ENCODE measurements around the gene GMDS. TPM values are rescaled to one million over a fixed set of nuclear protein-coding genes. Genes with fewer than 3 reads are reported as not detected.

The GMDS gene
- total and polyA plus RNA-seq, 2 donors (not counting 3 experiments of a cell fraction or from before 2014, with no cell fraction given): 9.8 to 23.5 TPM

DNA sequence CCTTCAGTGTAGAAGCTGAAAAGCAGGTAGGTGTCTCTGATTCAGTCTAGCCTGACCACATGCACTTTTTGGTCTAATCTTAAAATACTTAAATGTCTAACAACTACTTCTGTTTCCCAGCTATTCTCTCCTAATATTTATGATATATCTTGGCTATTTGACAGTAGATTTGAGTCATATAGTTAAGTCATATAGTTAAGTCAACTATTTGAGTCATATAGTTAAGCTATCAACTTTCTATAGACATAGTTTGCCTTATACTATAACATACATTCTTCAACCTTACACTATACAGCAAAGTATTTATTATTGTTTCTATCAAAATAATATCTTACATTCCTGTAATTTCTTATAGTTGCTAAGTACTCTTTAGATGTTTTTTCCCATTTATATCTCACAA is 110.9 kb downstream of the GMDS start:
- H3K4me2 ChIP-seq (ENCODE audit: insufficient read depth, low read length): no peak overlapping the region
- H3K9me1 ChIP-seq (replicated peaks; ENCODE audit: control insufficient read depth, extremely low read depth, insufficient read depth, low read length): no peaks in the 10 kb centered on the region
- H3K4me3 ChIP-seq (replicated peaks in 1 of 3; ENCODE audit: insufficient read depth in 1 of 3, low read depth in 1 of 3, low read length in 3 of 3): no peak overlapping the region
- H3K36me3 ChIP-seq (ENCODE audit: control insufficient read depth in 2 of 2, extremely low read depth in 1 of 2, insufficient read depth in 2 of 2, low read length in 2 of 2): no peaks in the 10 kb centered on the region
- H2AFZ ChIP-seq (ENCODE audit: low read depth, low read length): no peak overlapping the region
- no peaks in the 10 kb centered on the region for H3K27me3 ChIP-seq (ENCODE audit: control insufficient read depth in 2 of 2, insufficient read depth in 2 of 2, low read length in 2 of 2)
- peak; percentile 39 for DNase-seq (ENCODE audit: low read depth, low spot score)
- H3K9ac ChIP-seq (replicated peaks; ENCODE audit: extremely low read depth, insufficient read depth, low read length): no peak overlapping the region
- no peaks in the 10 kb centered on the region for H4K20me1 ChIP-seq (replicated peaks; ENCODE audit: control insufficient read depth, extremely low read depth, insufficient read depth, low read length)
- intact Hi-C loops (cut with micrococcal nuclease): loop anchor here (5.0 kb wide), 1 partner anchor 113 kb away; the partner anchor contains the start of gene GMDS
- H3K79me2 ChIP-seq (ENCODE audit: control insufficient read depth, insufficient read depth, low read length): no peaks in the 10 kb centered on the region
- TF ChIP-seq, protein P1, sequence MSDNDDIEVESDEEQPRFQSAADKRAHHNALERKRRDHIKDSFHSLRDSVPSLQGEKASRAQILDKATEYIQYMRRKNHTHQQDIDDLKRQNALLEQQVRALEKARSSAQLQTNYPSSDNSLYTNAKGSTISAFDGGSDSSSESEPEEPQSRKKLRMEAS (IDR thresholded peaks at IDR 0.05; ENCODE audit: insufficient read depth, insufficient read length): no peak
- TF ChIP-seq FOS (IDR thresholded peaks at IDR 0.05; ENCODE audit: borderline replicate concordance, insufficient read depth, low read length) (no peak), JUN (IDR thresholded peaks at IDR 0.05; ENCODE audit: borderline replicate concordance, insufficient read depth, insufficient read length, low read depth) (no peak), POLR2A (IDR thresholded peaks at IDR 0.05; ENCODE audit: low read depth, low read length) (no peak), MYC (IDR thresholded peaks at IDR 0.05; ENCODE audit: low read depth, low read length) (no peak), POLR2AphosphoS5 (IDR thresholded peaks at IDR 0.05; ENCODE audit: insufficient read depth, low read depth, low read length) (no peak), EZH2 (IDR thresholded peaks at IDR 0.05; ENCODE audit: borderline replicate concordance, low read depth, low read length, severe bottlenecking) (no peak), GATA2 (IDR thresholded peaks at IDR 0.05; ENCODE audit: insufficient read depth, insufficient read length, low read depth, low read length) (no peak)
- TF ChIP-seq, protein P2, sequence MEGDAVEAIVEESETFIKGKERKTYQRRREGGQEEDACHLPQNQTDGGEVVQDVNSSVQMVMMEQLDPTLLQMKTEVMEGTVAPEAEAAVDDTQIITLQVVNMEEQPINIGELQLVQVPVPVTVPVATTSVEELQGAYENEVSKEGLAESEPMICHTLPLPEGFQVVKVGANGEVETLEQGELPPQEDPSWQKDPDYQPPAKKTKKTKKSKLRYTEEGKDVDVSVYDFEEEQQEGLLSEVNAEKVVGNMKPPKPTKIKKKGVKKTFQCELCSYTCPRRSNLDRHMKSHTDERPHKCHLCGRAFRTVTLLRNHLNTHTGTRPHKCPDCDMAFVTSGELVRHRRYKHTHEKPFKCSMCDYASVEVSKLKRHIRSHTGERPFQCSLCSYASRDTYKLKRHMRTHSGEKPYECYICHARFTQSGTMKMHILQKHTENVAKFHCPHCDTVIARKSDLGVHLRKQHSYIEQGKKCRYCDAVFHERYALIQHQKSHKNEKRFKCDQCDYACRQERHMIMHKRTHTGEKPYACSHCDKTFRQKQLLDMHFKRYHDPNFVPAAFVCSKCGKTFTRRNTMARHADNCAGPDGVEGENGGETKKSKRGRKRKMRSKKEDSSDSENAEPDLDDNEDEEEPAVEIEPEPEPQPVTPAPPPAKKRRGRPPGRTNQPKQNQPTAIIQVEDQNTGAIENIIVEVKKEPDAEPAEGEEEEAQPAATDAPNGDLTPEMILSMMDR (IDR thresholded peaks at IDR 0.05; ENCODE audit: extremely low read depth in 1 of 2, insufficient read depth in 1 of 2, low read depth in 1 of 2, low read length in 2 of 2): no peak
- H3K4me1 ChIP-seq (ENCODE audit: control insufficient read depth, extremely low read depth, insufficient read depth, low read length): peaks cover 24% of the 10 kb centered on the region
- ChIA-PET POLR2A (no interaction called here), CTCF (interaction anchor here (0.7 to 1.2 kb wide), 4 partner anchors 10 to 197 kb away, joined by 3 to 4 read pairs (median 3); no protein-coding TSS in a partner anchor)
- H3K9me3 ChIP-seq (replicated peaks; ENCODE audit: control insufficient read depth, insufficient read depth, low read length): no peaks in the 10 kb centered on the region
- no peak overlapping the region for H3K27ac ChIP-seq (ENCODE audit: insufficient read depth, low read depth, low read length)
- FAIRE-seq: no peak
- dilution Hi-C loops (cut with MboI; ENCODE audit: extremely low pct_ligation_motif_present, low sequenced_read_pairs): no loop called here
- BruUV-seq (replicated peaks): no TSS peak

Data from endothelial cell of umbilical vein (primary cell).